Lower leg skin (tissue), 3 donors: Measurements from ENCODE around the gene IL6.

Source experiments
- CTCF ChIP-seq, 3 donors: fragments of 450-650 bp; IDR thresholded peaks; one replicate each; pipeline ENCODE4 v1.5.1; 2016; ENCODE audit warnings: antibody characterized with exemption in 3 of 3, mild to moderate bottlenecking in 3 of 3, moderate library complexity in 2 of 3
- POLR2A ChIP-seq, 2 donors: fragments of 450-650 bp; IDR thresholded peaks; one replicate each; pipeline ENCODE4 v1.6.1; 2016 to 2017; ENCODE audit warnings: antibody characterized with exemption in 2 of 2, mild to moderate bottlenecking in 1 of 2, moderate library complexity in 1 of 2

GRCh38 chr7:22713463-22713862 lies 13.5 kb upstream of the IL6 start:
- no peak for TF ChIP-seq CTCF (IDR thresholded peaks at IDR 0.05)
- no peak for TF ChIP-seq POLR2A (IDR thresholded peaks at IDR 0.05)
